ENCODE results near the gene ABTB1.

Gene ABTB1

DNA sequence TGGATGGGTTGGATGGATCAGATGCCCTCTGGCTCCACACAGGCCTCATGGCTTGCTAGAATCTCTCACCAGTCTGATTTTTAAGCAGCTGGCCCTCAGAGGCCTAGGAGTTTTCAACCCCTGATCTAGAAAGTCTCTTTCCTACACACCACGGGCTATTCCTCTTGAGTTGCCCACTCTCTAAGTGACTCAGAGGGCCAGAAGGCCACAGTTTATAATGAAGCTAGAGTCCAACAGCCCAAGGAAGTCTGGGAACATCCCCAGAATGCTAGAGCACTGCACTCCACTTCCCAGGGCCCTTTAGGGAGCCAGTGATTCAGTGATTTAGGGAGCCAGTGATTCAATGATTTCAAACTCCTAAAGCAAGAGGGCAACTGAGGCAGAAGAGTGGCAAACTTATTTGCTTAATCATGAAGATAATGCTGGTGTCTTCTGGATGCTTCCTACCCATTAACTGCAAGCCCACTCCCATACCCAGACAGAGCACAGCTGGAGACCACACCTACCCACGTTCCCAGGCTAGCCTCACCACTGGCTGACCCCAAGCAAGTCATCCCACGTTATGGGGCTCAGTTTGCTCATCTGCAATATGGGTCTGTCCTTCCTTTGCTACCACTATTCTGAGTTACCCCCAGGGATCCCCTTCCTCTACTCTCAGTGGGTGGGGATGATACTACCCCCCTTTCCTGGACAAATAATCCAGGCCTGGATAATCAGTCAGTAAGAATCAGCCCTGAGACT is 36.7 kb downstream of the ABTB1 start:
- Histone ChIP-seq H3K27me3 (no peaks in the 10 kb centered on the region), H3K4me1 (no peaks in the 10 kb centered on the region), H3K9me3 (no peaks in the 10 kb centered on the region), H3K36me3 (no peaks in the 10 kb centered on the region), H3K4me3 (ENCODE audit: low read depth, low read length) (no peak overlapping the region)
- TF ChIP-seq, protein P1, sequence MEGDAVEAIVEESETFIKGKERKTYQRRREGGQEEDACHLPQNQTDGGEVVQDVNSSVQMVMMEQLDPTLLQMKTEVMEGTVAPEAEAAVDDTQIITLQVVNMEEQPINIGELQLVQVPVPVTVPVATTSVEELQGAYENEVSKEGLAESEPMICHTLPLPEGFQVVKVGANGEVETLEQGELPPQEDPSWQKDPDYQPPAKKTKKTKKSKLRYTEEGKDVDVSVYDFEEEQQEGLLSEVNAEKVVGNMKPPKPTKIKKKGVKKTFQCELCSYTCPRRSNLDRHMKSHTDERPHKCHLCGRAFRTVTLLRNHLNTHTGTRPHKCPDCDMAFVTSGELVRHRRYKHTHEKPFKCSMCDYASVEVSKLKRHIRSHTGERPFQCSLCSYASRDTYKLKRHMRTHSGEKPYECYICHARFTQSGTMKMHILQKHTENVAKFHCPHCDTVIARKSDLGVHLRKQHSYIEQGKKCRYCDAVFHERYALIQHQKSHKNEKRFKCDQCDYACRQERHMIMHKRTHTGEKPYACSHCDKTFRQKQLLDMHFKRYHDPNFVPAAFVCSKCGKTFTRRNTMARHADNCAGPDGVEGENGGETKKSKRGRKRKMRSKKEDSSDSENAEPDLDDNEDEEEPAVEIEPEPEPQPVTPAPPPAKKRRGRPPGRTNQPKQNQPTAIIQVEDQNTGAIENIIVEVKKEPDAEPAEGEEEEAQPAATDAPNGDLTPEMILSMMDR (IDR thresholded peaks at IDR 0.05; ENCODE audit: low read depth, low read length) = no peak
- no peak for DNase-seq

DNA sequence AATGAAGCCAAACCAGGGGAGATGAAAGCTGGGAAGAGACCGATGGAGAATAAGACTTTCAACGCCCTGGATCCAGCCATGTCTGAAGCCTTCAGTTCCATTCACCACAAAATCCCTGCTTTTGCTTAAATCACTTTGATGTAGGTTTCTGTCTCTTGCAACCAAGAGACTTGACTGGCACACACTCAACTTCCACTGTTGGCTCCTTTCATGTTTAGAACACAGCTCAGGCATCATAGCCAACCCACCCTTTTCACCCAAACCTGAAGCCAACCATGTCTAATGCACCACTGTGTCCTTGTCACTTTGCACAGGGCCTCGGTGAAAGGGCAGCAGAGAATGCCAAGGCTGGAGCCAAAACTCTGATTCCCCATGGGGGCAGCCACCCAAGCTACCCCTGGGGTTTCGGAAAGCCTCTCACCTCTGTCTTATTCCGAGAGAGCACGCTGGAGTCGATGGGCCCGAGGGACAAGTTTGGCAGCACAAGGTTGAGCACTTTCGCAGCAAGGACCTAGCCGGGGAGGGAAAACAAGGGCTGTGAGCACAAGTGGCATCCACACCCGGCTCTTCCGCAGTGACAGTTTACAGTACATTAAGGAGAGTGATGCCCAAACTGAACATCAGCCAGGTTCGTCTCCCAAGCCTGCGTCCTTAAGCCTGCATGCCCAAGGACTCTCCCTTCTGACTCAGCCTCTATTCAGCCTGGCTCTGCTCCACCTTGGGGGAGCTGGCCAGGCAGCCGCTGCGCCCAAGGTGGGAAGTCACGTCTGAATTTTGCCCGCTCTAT is 37.6 kb downstream of the ABTB1 start:
- H3K9me3 ChIP-seq = no peaks in the 10 kb centered on the region
- no peak overlapping the region for H3K4me3 ChIP-seq (ENCODE audit: low read depth, low read length)
- H3K4me1 ChIP-seq = no peaks in the 10 kb centered on the region
- no peaks in the 10 kb centered on the region for H3K36me3 ChIP-seq
- TF ChIP-seq, protein P1 (IDR thresholded peaks at IDR 0.05; ENCODE audit: low read depth, low read length) = no peak
- no peaks in the 10 kb centered on the region for H3K27me3 ChIP-seq
- DNase-seq = no peak

GRCh38 chr3:127711021-127711695 is 38.4 kb downstream of the ABTB1 start:
- no peak overlapping the region for H3K4me3 ChIP-seq (ENCODE audit: low read depth, low read length)
- no peaks in the 10 kb centered on the region for H3K36me3 ChIP-seq
- DNase-seq = no peak
- H3K27me3 ChIP-seq = no peaks in the 10 kb centered on the region
- no peaks in the 10 kb centered on the region for H3K9me3 ChIP-seq
- TF ChIP-seq, protein P1 (IDR thresholded peaks at IDR 0.05; ENCODE audit: low read depth, low read length) = no peak
- H3K4me1 ChIP-seq = no peaks in the 10 kb centered on the region

- no peaks in the 10 kb centered on the region for H3K4me1 ChIP-seq
- DNase-seq = no peak
- TF ChIP-seq, protein P1 (IDR thresholded peaks at IDR 0.05; ENCODE audit: low read depth, low read length) = no peak
These were observed 39.1 kb downstream of the ABTB1 start for GRCh38 chr3:127711896-127712295.

DNA sequence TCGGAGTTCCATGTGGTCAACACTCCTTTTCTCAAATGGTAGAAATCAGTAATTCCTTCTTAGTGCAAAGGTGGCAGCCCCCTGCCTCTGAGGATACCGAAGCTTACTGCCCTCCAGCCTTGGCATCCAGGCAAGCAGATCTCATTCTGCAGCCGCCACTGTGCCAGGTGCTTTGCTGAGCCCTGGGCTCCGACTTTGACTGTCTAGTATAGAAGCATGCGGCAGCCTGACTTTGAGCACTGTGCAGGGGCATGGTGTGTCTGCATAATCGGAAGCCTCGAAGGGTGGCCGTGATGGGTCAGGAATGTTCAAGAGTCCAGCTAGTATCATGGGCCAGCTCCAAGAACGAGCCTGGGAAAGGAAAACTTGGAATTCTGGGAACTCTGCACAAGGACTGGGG is 39.7 kb downstream of the ABTB1 start:
- Histone ChIP-seq H3K4me1 (no peaks in the 10 kb centered on the region), H3K27me3 (no peaks in the 10 kb centered on the region), H3K4me3 (ENCODE audit: low read depth, low read length) (no peak overlapping the region)

More at GRCh38 chr3:127711896-127712295, 39.1 kb downstream of the ABTB1 start:
- Histone ChIP-seq H3K4me3 (ENCODE audit: low read depth, low read length) (no peak overlapping the region), H3K27me3 (no peaks in the 10 kb centered on the region), H3K9me3 (no peaks in the 10 kb centered on the region), H3K36me3 (no peaks in the 10 kb centered on the region)

More for the DNA sequence above, 39.7 kb downstream of the ABTB1 start:
- Histone ChIP-seq H3K36me3 (no peaks in the 10 kb centered on the region), H3K9me3 (no peaks in the 10 kb centered on the region)
- TF ChIP-seq, protein P1 (IDR thresholded peaks at IDR 0.05; ENCODE audit: low read depth, low read length) = no peak
- DNase-seq = no peak
